NT2/D1 (cell line): Measurements from ENCODE around the gene RTN4.
"Not testable (repeated sequence)": the region's sequence is repeated elsewhere in the genome, so short reads cannot be mapped to it uniquely, and the experiment has no call there.

ENCODE experiments used
- DNase-seq: peaks from one replicate; pipeline ENCODE4 v3.0.0-alpha.2; 2011; ENCODE audit warnings: low read depth, low spot score
- H3K27me3 ChIP-seq: 2 replicates; pipeline ENCODE4 v1.6.0; 2011; ENCODE audit warnings: mild to moderate bottlenecking; ENCODE audit not compliant: insufficient read length, insufficient read depth
- H3K36me3 ChIP-seq: 2 replicates; pipeline ENCODE4 v1.6.1; 2011; ENCODE audit warnings: mild to moderate bottlenecking, low read length, mixed read lengths; ENCODE audit not compliant: insufficient read depth, insufficient read length
- H3K4me1 ChIP-seq: 2 replicates; pipeline ENCODE4 v1.5.1; 2011; ENCODE audit not compliant: insufficient read depth, insufficient read length
- H3K4me3 ChIP-seq: 2 replicates; pipeline ENCODE4 v1.5.1; 2011; ENCODE audit warnings: low read depth; ENCODE audit not compliant: insufficient read length
- H3K9ac ChIP-seq: 2 replicates; pipeline ENCODE4 v1.6.0; 2011; ENCODE audit warnings: low read depth; ENCODE audit not compliant: insufficient read length
- H3K9me3 ChIP-seq: 2 replicates; pipeline ENCODE4 v1.5.1; 2011; ENCODE audit warnings: mild to moderate bottlenecking, low read length; ENCODE audit not compliant: insufficient read depth
- SUZ12 ChIP-seq: IDR thresholded peaks from 2 replicates; pipeline ENCODE4 v1.6.1; 2011; ENCODE audit not compliant: insufficient read length, insufficient read depth; ENCODE audit errors: extremely low read depth
- YY1 ChIP-seq: IDR thresholded peaks from 2 replicates; pipeline ENCODE4 v1.6.1; 2011; ENCODE audit not compliant: insufficient read length, insufficient read depth
- ZNF274 ChIP-seq: IDR thresholded peaks from 2 replicates; pipeline ENCODE4 v1.6.1; 2011; ENCODE audit warnings: mild to moderate bottlenecking, low read depth, low read length

Gene RTN4

DNA sequence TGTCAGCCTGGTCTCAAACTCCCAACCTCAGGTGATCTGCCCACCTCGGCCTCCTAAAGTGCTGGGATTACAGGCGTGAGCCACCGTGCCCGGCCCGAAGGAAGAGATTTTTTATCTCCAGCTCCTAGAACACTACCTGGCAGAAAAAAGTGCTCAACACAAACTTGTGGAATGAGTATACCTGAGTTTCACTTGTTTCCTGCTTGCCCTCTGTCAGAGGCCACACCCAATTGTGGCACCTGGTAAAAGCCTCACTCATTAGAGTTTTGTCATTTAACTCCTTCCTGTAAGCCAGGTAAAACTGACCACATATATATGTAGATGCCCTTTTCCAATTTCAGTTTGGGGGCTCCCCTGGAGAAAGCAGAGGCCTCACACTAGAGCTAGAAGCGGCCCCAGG lies 42.2 kb upstream of the RTN4 start:
- no peaks in the 10 kb centered on the region; the same call in 1 of the 2 replicates for H3K9me3 ChIP-seq
- no peak overlapping the region for H3K9ac ChIP-seq
- H3K36me3 ChIP-seq, result no peaks in the 10 kb centered on the region
- H3K4me3 ChIP-seq, result no peak overlapping the region
- H3K27me3 ChIP-seq, result no peaks in the 10 kb centered on the region
- H3K4me1 ChIP-seq, result no peaks in the 10 kb centered on the region
- TF ChIP-seq YY1 (no peak), SUZ12 (no peak), ZNF274 (no peak)
- DNase-seq, result no peak

DNA sequence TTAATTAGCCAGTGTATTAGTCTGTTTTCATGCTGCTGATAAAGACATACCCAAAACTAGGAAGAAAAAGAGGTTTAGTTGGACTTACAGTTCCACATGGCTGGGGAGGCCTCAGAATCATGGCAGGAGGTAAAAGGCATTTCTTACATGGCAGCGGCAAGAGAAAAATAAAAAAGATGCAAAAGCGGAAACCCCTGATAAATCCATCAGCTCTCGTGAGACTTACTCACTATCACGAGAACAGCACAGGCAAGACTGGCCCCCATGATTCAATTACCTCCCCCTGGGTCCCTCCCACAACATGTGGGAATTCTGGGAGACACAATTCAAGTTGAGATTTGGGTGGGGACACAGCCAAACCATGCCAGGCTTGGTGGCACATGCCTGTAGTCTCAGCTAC lies 41.4 kb upstream of the RTN4 start:
- DNase-seq, H3K4me3 ChIP-seq, H3K9ac ChIP-seq, H3K9me3 ChIP-seq, H3K27me3 ChIP-seq, H3K36me3 ChIP-seq, H3K4me1 ChIP-seq: not testable (repeated sequence)

DNA sequence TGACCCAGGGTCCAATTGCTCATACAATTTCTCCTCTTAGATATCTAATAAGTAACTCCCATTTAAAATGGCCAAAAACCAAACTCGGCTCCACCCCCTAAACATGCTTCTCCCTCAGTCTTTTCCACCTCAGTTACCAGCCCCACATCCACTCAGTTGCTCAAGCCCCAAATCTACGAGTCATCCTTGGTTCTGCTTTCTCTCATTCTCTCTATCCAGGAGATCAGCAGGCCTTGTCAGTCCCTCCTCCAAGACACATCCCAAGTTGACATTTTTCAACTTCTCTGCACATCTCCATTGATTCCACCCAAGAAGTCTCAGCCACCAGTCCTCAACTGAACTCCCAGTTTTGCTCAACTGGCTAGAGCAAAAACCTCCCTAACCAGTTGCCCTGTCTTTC lies 40.5 kb upstream of the RTN4 start:
- Histone ChIP-seq H3K9me3 (no peaks in the 10 kb centered on the region; the same call in 1 of the 2 replicates), H3K9ac (no peak overlapping the region), H3K4me3 (no peak overlapping the region), H3K4me1 (no peaks in the 10 kb centered on the region), H3K36me3 (no peaks in the 10 kb centered on the region), H3K27me3 (no peaks in the 10 kb centered on the region)
- TF ChIP-seq ZNF274 (no peak), YY1 (no peak), SUZ12 (no peak)
- DNase-seq, result no peak

DNA sequence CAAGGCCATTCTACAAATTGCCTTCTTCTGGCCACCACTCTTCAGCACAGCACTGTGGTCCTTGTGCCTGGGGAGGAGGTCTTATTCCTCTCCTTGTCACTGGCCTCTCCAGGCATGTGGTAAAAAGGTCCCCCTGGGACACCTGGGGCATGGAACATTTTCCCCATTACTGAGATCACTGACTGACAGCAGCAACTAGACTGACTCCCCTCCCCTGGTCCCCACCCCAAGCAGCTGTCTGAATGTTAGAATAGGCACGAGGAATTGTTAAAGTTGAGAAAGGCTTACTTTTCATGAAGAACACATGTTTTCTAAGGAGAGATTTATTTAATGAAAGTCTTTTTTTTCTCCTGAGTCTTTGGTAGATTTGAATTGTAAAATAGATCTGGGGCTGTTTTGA lies 39.5 kb upstream of the RTN4 start:
- DNase-seq, result no peak
- no peaks in the 10 kb centered on the region; the same call in 1 of the 2 replicates for H3K9me3 ChIP-seq
- no peak overlapping the region for H3K4me3 ChIP-seq
- TF ChIP-seq SUZ12 (no peak), ZNF274 (no peak), YY1 (no peak)
- H3K9ac ChIP-seq, result no peak overlapping the region
- no peaks in the 10 kb centered on the region for H3K36me3 ChIP-seq
- no peaks in the 10 kb centered on the region for H3K4me1 ChIP-seq
- no peaks in the 10 kb centered on the region for H3K27me3 ChIP-seq

DNA sequence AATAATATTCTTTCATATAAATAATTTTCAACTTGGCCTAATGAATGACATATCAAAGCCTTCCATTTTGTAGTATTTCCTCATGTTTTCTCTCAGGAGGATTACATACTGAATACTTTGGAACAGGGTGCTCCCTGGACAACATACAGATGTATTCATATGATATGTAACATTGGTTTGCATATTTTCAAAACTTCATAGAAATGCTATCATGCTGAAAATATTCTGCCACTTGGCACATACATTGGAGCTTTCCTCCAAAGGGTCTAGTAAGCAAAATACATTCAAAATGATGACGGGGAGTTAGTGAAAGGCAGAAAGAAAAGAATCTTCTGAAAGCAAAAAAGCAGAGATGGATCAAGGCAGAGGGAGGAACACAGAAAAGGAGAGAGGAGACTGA lies 38.1 kb upstream of the RTN4 start:
- no peak overlapping the region for H3K9ac ChIP-seq
- no peaks in the 10 kb centered on the region for H3K36me3 ChIP-seq
- H3K27me3 ChIP-seq, result no peaks in the 10 kb centered on the region
- no peaks in the 10 kb centered on the region; the same call in 1 of the 2 replicates for H3K9me3 ChIP-seq
- TF ChIP-seq YY1, result no peak
- TF ChIP-seq ZNF274, result no peak
- no peak for TF ChIP-seq SUZ12
- H3K4me1 ChIP-seq, result no peaks in the 10 kb centered on the region
- DNase-seq, result no peak
- H3K4me3 ChIP-seq, result no peak overlapping the region

DNA sequence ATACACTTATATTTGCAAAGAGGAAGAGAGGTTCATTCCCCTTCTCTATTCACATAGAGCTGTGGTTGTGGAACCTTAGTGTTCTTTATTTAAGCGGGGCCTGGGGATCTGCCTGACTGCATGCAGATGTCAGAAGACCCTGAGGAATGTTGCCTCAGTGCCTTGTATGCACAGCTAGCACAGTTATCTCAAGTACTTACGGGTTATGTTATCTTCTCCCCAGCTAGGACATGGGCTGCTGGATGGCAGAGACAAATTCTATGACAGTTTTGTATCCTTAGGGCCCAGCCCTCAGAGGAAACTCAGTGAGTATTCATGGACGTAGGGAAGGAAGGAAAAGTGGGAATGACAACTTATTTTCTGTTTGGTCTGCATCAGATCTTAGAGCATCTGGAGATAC lies 37.7 kb upstream of the RTN4 start:
- TF ChIP-seq ZNF274 (no peak), YY1 (no peak), SUZ12 (no peak)
- DNase-seq, result no peak
- H3K9me3 ChIP-seq, result no peaks in the 10 kb centered on the region; the same call in 1 of the 2 replicates

DNA sequence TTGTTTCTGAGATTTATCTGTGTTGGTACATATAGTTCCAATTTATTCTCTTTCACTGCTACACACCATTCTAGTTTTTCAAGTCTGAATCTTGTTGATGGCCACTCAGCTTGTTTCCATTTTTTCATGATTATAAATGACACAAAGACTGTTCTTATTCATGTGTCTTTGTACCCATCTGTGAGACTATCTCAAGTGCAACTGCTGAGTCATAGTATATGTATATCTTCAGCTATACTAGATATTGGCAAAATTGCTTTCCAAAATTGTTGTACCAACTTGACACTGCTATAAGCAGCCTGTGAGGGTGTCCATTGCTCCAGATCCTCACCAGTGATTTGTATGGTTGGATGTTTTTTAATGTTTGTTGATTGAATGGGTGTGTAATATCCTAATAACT lies 37.2 kb upstream of the RTN4 start:
- no peak for TF ChIP-seq SUZ12
- TF ChIP-seq ZNF274, result no peak
- TF ChIP-seq YY1, result no peak
- Histone ChIP-seq H3K4me3 (no peak overlapping the region), H3K36me3 (no peaks in the 10 kb centered on the region), H3K27me3 (no peaks in the 10 kb centered on the region), H3K9me3 (no peaks in the 10 kb centered on the region; the same call in 1 of the 2 replicates), H3K9ac (no peak overlapping the region), H3K4me1 (no peaks in the 10 kb centered on the region)
- DNase-seq, result no peak

More for the DNA sequence above, 37.7 kb upstream of the RTN4 start:
- H3K36me3 ChIP-seq, result no peaks in the 10 kb centered on the region
- H3K9ac ChIP-seq, result no peak overlapping the region
- no peaks in the 10 kb centered on the region for H3K4me1 ChIP-seq
- no peak overlapping the region for H3K4me3 ChIP-seq
- no peaks in the 10 kb centered on the region for H3K27me3 ChIP-seq
